Measurements from ENCODE around the gene ROR2.
A peak's percentile ranks its signal among the peaks of the same experiment; 100 is the strongest.

Gene ROR2

GRCh38 chr9:91689006-91689405 is 261.0 kb downstream of the ROR2 start:
- no peak for DNase-seq
- in situ Hi-C loops (cut with MboI; ENCODE audit: low pct_unique_long_range_greater_than_20kb, low sequenced_read_pairs) = no loop called here

DNA sequence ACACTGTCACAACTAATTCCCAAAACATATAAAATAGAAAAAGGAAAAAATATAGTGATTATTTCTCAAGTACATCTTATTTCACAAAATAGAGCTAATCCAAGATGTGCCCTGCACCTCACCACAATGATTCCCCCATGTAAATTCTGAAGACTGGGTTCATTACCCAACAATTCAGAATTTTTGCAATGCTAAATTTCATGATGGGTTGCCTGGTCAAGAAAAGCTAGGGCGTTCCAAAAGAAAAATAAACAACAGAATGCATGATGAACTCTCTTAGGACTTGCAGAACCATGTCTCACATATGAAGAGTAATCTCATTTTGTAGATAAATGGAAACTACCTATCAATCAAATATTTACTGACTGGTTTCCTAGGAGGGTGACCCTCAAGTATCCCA is 266.8 kb downstream of the ROR2 start:
- DNase-seq = no peak
- in situ Hi-C loops (cut with MboI; ENCODE audit: low pct_unique_long_range_greater_than_20kb, low sequenced_read_pairs) = no loop called here

GRCh38 chr9:91682806-91683205 is 267.2 kb downstream of the ROR2 start:
- in situ Hi-C loops (cut with MboI; ENCODE audit: low pct_unique_long_range_greater_than_20kb, low sequenced_read_pairs) = no loop called here
- DNase-seq = no peak

- in situ Hi-C loops (cut with MboI; ENCODE audit: low pct_unique_long_range_greater_than_20kb, low sequenced_read_pairs) = no loop called here
- DNase-seq = peak; percentile 79
These were observed 268.3 kb downstream of the ROR2 start for GRCh38 chr9:91681461-91682305.

- in situ Hi-C loops (cut with MboI; ENCODE audit: low pct_unique_long_range_greater_than_20kb, low sequenced_read_pairs) = no loop called here
These were observed 269.0 kb downstream of the ROR2 start for GRCh38 chr9:91680998-91681397.

GRCh38 chr9:91680106-91680505 is 269.9 kb downstream of the ROR2 start:
- in situ Hi-C loops (cut with MboI; ENCODE audit: low pct_unique_long_range_greater_than_20kb, low sequenced_read_pairs) = no loop called here
- no peak for DNase-seq

More at GRCh38 chr9:91680998-91681397, 269.0 kb downstream of the ROR2 start:
- DNase-seq = no peak

- in situ Hi-C loops (cut with MboI; ENCODE audit: low pct_unique_long_range_greater_than_20kb, low sequenced_read_pairs) = no loop called here
These were observed 271.0 kb downstream of the ROR2 start for GRCh38 chr9:91678807-91679580.

DNA sequence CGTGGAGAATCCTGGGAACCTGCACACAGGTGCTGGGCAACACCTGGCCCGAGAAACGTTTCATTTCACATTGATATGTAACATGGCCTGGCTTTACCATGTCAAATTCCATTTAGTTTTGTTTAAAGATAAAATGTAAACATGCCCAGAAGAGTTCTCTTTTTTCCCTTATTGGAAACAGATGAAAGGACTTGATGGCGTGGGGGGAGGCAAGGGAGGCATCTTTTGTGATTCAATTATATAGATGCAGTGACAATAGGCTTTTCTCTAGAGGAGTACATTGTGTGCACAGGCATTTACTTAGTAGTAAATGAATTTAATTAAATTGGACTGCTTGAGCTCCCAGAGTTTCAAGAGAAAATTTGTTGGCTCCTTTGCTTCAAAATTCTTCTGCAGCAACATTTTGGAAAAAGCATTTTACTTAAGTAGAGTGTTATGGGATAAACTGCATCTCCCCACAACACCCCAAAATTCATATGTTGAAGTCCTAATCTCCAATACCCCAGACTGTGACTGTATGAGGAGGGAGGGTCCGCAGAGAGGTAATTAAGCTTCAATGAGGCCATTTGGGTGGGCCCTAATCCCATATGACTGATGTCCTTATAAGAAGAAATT is 272.1 kb downstream of the ROR2 start:
- DNase-seq = no peak
- in situ Hi-C loops (cut with MboI; ENCODE audit: low pct_unique_long_range_greater_than_20kb, low sequenced_read_pairs) = no loop called here

More at GRCh38 chr9:91678807-91679580, 271.0 kb downstream of the ROR2 start:
- DNase-seq = no peak

- in situ Hi-C loops (cut with MboI; ENCODE audit: low pct_unique_long_range_greater_than_20kb, low sequenced_read_pairs) = no loop called here
- DNase-seq = no peak
These were observed 272.7 kb downstream of the ROR2 start for GRCh38 chr9:91677331-91677730.

GRCh38 chr9:91676046-91676445 is 274.0 kb downstream of the ROR2 start:
- DNase-seq = peak; percentile 19
- in situ Hi-C loops (cut with MboI; ENCODE audit: low pct_unique_long_range_greater_than_20kb, low sequenced_read_pairs) = no loop called here

- DNase-seq = no peak
- in situ Hi-C loops (cut with MboI; ENCODE audit: low pct_unique_long_range_greater_than_20kb, low sequenced_read_pairs) = no loop called here
These were observed 285.4 kb downstream of the ROR2 start for GRCh38 chr9:91664663-91665062.

DNA sequence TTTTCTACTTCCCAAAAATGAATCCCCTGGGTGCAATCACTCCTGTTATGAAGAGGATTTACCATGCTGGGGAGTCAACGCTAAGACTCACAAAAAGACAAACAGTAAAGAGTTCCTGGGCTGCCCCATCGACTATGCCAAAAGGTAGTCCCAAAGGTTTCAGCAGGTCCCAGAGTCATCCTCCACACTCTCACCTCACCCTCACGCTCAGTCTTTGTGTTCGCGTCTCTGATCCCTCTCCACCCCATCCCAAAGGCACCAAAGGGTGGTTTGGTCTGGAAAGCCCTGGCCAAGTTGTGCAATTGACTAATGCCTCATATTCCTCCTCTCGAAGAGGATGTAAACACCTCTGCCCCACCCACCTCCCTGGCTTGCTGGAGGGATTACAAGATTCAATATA is 286.2 kb downstream of the ROR2 start:
- in situ Hi-C loops (cut with MboI; ENCODE audit: low pct_unique_long_range_greater_than_20kb, low sequenced_read_pairs) = no loop called here
- no peak for DNase-seq

DNA sequence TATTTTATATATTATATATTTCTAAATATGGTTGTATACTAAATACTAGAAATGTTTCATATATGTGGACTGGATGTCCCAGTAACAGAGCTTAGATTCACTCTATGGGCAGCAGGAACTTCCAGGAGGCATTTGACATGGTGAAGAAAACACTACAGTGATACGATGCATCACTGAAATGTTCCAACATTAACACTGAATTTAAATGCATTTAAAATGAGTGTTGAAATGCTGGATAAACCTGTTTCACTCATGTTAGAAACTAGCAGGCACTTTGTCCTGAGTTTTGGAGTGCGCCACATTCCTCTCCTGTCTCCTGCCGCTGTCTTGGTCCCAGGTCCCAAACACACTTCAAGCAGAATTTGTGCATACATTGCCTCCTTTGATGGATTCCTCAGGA is 288.6 kb downstream of the ROR2 start:
- in situ Hi-C loops (cut with MboI; ENCODE audit: low pct_unique_long_range_greater_than_20kb, low sequenced_read_pairs) = no loop called here
- no peak for DNase-seq

- in situ Hi-C loops (cut with MboI; ENCODE audit: low pct_unique_long_range_greater_than_20kb, low sequenced_read_pairs) = no loop called here
- DNase-seq = no peak
These were observed 289.5 kb downstream of the ROR2 start for GRCh38 chr9:91660521-91660920.

GRCh38 chr9:91659529-91660495 is 290.2 kb downstream of the ROR2 start:
- peak; percentile 46 for DNase-seq
- in situ Hi-C loops (cut with MboI; ENCODE audit: low pct_unique_long_range_greater_than_20kb, low sequenced_read_pairs) = no loop called here

DNA sequence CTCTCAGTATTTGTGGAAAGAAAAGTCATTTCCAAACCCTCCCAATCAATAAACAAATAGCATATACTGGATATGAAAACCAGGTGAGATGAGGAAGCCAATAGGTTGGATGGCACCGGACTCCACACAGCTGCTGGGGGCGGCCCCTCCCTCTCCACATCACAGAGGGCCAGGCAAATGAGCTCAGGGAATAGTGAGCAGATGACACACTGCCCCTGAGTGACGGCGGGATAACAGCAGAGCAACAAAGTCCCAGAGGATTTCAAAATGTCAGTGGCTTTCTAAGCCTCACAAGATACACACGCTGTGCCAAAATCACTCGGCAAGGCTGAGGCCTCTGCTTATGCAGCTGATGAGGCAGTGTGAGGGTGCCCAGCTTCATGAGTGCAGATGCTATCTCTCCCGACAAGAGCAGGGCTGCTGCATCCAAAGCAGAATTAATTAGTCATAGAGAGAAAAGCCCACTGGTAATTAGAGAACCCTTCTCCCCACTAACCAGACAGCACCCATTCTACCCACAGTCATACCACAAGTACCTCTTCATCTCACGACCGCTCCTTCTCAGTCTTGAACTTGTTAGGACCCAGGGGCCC is 291.4 kb downstream of the ROR2 start:
- no peak for DNase-seq
- in situ Hi-C loops (cut with MboI; ENCODE audit: low pct_unique_long_range_greater_than_20kb, low sequenced_read_pairs) = no loop called here

- in situ Hi-C loops (cut with MboI; ENCODE audit: low pct_unique_long_range_greater_than_20kb, low sequenced_read_pairs) = no loop called here
- no peak for DNase-seq
These were observed 292.5 kb downstream of the ROR2 start for GRCh38 chr9:91657501-91657900.

- DNase-seq = no peak
- in situ Hi-C loops (cut with MboI; ENCODE audit: low pct_unique_long_range_greater_than_20kb, low sequenced_read_pairs) = no loop called here
These were observed 294.4 kb downstream of the ROR2 start for GRCh38 chr9:91655658-91656057.

- in situ Hi-C loops (cut with MboI; ENCODE audit: low pct_unique_long_range_greater_than_20kb, low sequenced_read_pairs) = no loop called here
- DNase-seq = no peak
These were observed 294.8 kb downstream of the ROR2 start for GRCh38 chr9:91655215-91655614.
